SU-DHL-6 (cell line): Measurements from ENCODE around the gene PRKAR2B.

Experiments
- H2AFZ ChIP-seq: fragments of 200-600 bp; sonication (generic); 2 replicates; pipeline ENCODE4 v1.6.1; 2014; ENCODE audit warnings: low read depth, mild to moderate bottlenecking, moderate library complexity, mixed read lengths, antibody characterized with exemption, low read length; ENCODE audit not compliant: severe bottlenecking
- H3F3A ChIP-seq: fragments of 200-600 bp; shearing (Covaris generic); 2 replicates; pipeline ENCODE4 v1.6.0; 2016; ENCODE audit warnings: antibody characterized with exemption, mild to moderate bottlenecking; ENCODE audit not compliant: insufficient read depth
- H3K27ac ChIP-seq: fragments of 200-600 bp; sonication (generic); 2 replicates; pipeline ENCODE4 v1.5.1; 2016; ENCODE audit warnings: low read depth, mild to moderate bottlenecking, low read length, moderate library complexity, mixed read lengths
- H3K27me3 ChIP-seq: fragments of 200-600 bp; sonication (generic), shearing (Covaris generic); 2 replicates; pipeline ENCODE4 v1.6.0; 2014; ENCODE audit warnings: mild to moderate bottlenecking, low read length
- H3K36me3 ChIP-seq: fragments of 200-600 bp; sonication (generic); 2 replicates; pipeline ENCODE4 v1.6.1; 2014; ENCODE audit warnings: mild to moderate bottlenecking, low read length, mixed read lengths
- H3K4me2 ChIP-seq: fragments of 300-600, 200-600 bp; shearing (Covaris generic), sonication (generic); 2 replicates; pipeline ENCODE4 v1.6.0; 2014; ENCODE audit warnings: low read length, low read depth, mild to moderate bottlenecking; ENCODE audit not compliant: poor library complexity, severe bottlenecking
- H3K4me3 ChIP-seq: fragments of 200-600 bp; sonication (generic); 2 replicates; pipeline ENCODE4 v1.5.1; 2014; ENCODE audit warnings: antibody characterized with exemption, low read length, mild to moderate bottlenecking, mixed read lengths; ENCODE audit not compliant: insufficient read depth, poor library complexity, severe bottlenecking
- H3K79me2 ChIP-seq: fragments of 200-600 bp; sonication (generic); 2 replicates; pipeline ENCODE4 v1.6.1; 2014; ENCODE audit warnings: mild to moderate bottlenecking, low read length, moderate library complexity; ENCODE audit not compliant: insufficient read depth
- H3K9ac ChIP-seq: fragments of 200-600 bp; sonication (generic); 2 replicates; pipeline ENCODE4 v1.7.0; 2014; ENCODE audit warnings: mild to moderate bottlenecking, low read length
- H3K9me2 ChIP-seq: fragments of 200-600 bp; sonication (generic); replicated peaks from 2 replicates; pipeline ENCODE4 v1.6.1; 2014; ENCODE audit warnings: low read length; ENCODE audit not compliant: insufficient read depth
- H3K9me3 ChIP-seq: fragments of 200-600 bp; sonication (generic); 2 replicates; pipeline ENCODE4 v1.6.1; 2014; ENCODE audit warnings: low read length, mixed read lengths; ENCODE audit not compliant: insufficient read depth
- H4K20me1 ChIP-seq: fragments of 200-600 bp; sonication (generic); 2 replicates; pipeline ENCODE4 v1.6.1; 2014; ENCODE audit warnings: low read depth, mild to moderate bottlenecking, antibody characterized with exemption, low read length, moderate library complexity, mixed read lengths
- EZH2phosphoT487 ChIP-seq: fragments of 200-600 bp; sonication (generic), shearing (Covaris generic); conservative IDR thresholded peaks from 2 replicates; pipeline ENCODE4 v1.6.1; 2018; ENCODE audit warnings: mild to moderate bottlenecking, antibody characterized with exemption, low read length, moderate library complexity, mixed read lengths
- TF ChIP-seq, protein P1 (sequence below): fragments of 200-600 bp; sonication (generic); IDR thresholded peaks from one replicate; pipeline ENCODE4 v1.5.1; 2017; ENCODE audit warnings: antibody characterized with exemption, mild to moderate bottlenecking, low read length, moderate library complexity; ENCODE audit not compliant: insufficient read depth, poor library complexity, severe bottlenecking

PRKAR2B gene

DNA sequence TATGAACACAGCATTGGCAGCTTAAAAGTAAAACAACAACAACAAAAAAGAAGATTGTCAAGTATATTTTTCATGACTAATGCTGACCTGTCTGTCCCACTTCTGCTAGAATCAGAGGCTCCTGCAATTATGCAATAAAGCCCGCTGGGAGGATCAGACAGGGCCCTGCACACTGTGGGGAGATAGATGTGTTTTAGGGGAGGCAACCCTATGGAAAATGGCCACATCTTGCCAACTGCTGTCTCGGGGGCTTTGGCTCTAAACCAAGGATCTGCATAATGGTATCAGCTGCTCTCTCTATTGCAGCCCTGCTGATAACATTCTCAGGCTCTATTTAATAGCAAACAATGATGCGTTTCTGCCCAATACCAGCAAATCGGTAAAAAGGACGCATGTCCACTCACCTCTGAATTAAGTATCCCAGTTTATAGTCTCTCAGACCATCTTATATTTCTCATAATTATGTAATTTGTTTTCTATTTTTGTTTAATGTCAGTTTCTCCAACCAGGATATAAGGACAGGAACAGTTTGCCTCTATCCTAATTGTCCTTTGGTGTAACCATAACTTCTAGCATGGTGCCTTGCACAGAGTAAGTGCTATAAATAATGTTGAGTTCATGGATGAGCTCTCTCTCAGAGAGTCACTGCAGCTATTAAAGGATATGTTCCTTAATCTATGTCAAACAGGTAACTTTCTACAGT is 15.3 kb upstream of the PRKAR2B start:
- Histone ChIP-seq H3K4me3 (no peak overlapping the region), H3K4me2 (no peak overlapping the region), H3K27me3 (no peaks in the 10 kb centered on the region), H3F3A (no peaks in the 10 kb centered on the region), H2AFZ (no peak overlapping the region), H3K9ac (no peak overlapping the region), H3K9me2 (no peaks in the 10 kb centered on the region), H3K79me2 (no peaks in the 10 kb centered on the region), H4K20me1 (no peaks in the 10 kb centered on the region), H3K9me3 (no peaks in the 10 kb centered on the region), H3K27ac (no peak overlapping the region), H3K36me3 (no peaks in the 10 kb centered on the region)
- TF ChIP-seq, protein P1, sequence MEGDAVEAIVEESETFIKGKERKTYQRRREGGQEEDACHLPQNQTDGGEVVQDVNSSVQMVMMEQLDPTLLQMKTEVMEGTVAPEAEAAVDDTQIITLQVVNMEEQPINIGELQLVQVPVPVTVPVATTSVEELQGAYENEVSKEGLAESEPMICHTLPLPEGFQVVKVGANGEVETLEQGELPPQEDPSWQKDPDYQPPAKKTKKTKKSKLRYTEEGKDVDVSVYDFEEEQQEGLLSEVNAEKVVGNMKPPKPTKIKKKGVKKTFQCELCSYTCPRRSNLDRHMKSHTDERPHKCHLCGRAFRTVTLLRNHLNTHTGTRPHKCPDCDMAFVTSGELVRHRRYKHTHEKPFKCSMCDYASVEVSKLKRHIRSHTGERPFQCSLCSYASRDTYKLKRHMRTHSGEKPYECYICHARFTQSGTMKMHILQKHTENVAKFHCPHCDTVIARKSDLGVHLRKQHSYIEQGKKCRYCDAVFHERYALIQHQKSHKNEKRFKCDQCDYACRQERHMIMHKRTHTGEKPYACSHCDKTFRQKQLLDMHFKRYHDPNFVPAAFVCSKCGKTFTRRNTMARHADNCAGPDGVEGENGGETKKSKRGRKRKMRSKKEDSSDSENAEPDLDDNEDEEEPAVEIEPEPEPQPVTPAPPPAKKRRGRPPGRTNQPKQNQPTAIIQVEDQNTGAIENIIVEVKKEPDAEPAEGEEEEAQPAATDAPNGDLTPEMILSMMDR = no peak
- TF ChIP-seq EZH2phosphoT487 = no peak

DNA sequence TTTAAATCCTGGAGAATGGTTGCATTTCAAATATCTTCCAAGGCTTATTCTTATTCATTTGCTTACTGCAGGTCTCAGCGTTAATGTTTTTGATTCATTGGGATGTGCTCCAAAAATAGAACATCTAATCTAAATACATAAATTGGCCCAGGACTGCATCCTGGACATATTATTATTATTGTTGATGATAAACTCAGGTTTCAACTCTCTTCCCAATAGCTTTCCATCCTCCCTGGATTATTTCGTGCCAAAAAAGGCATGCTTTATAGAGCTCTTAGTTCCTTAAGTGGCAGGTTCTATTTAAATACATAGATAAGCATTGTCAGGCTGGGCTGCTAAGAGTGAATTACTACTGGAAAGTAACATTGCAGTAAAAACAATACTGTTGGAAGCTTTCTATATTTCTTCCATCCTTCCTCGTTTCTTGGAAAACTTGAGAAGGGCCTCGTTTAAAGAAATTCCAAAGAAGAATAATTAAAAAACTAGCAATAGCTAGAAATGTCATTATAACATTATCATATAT is 14.7 kb upstream of the PRKAR2B start:
- Histone ChIP-seq H3K27ac (no peak overlapping the region), H3K36me3 (no peaks in the 10 kb centered on the region), H3K9me3 (no peaks in the 10 kb centered on the region), H3K79me2 (no peaks in the 10 kb centered on the region), H4K20me1 (no peaks in the 10 kb centered on the region), H3K9ac (no peak overlapping the region), H2AFZ (no peak overlapping the region), H3F3A (no peaks in the 10 kb centered on the region), H3K9me2 (no peaks in the 10 kb centered on the region), H3K27me3 (no peaks in the 10 kb centered on the region), H3K4me2 (no peak overlapping the region), H3K4me3 (no peak overlapping the region)
- TF ChIP-seq, protein P1 = no peak
- TF ChIP-seq EZH2phosphoT487 = no peak

DNA sequence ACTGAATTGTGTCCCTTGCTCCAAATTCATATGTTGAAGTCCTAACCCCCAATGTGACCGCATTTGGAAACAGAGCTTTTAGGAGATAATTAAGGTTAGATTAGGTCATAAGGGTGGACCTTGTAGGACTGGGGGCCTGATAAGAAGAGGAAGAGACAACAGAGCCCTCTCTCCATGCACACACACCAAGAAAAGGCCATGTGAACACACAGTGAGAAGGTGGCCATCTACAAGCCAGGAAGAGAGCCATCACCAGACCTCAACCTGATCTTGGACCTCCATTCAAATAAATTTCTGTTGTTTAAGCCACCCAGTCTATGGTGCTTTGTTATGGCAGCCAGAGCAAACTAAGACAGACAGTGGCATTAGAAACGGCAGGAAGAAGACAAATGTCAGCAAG is 12.5 kb upstream of the PRKAR2B start:
- H3K9me3 ChIP-seq = no peaks in the 10 kb centered on the region
- no peak overlapping the region for H3K4me3 ChIP-seq
- H3K4me2 ChIP-seq = no peak overlapping the region
- no peaks in the 10 kb centered on the region for H3F3A ChIP-seq
- no peak overlapping the region for H2AFZ ChIP-seq
- H3K27ac ChIP-seq = no peak overlapping the region
- H3K79me2 ChIP-seq = no peaks in the 10 kb centered on the region
- no peaks in the 10 kb centered on the region for H4K20me1 ChIP-seq
- H3K9me2 ChIP-seq = no peaks in the 10 kb centered on the region
- no peak overlapping the region for H3K9ac ChIP-seq
- no peaks in the 10 kb centered on the region for H3K27me3 ChIP-seq
- TF ChIP-seq, protein P1 = no peak
- no peak for TF ChIP-seq EZH2phosphoT487
- H3K36me3 ChIP-seq = no peaks in the 10 kb centered on the region
